Neural cell (in vitro differentiated cells): ENCODE data around the gene PGK1. TPM values are rescaled to one million over a fixed set of nuclear protein-coding genes. Genes with fewer than 3 reads are reported as not detected.
"Not testable (repeated sequence)": the region's sequence is repeated elsewhere in the genome, so short reads cannot be mapped to it uniquely, and the experiment has no call there.

Source experiments
- H2AFZ ChIP-seq: fragments of 200-600, 300-800 bp; sonication (generic), shearing (Covaris generic); 2 replicates; pipeline ENCODE4 v1.6.0; 2014; ENCODE audit warnings: low read depth, mild to moderate bottlenecking, antibody characterized with exemption, low read length, moderate library complexity
- H3F3A ChIP-seq: fragments of 200-600 bp; shearing (Covaris generic); 2 replicates; pipeline ENCODE4 v1.6.1; 2016; ENCODE audit warnings: mild to moderate bottlenecking, moderate library complexity, mixed read lengths, antibody characterized with exemption, low read length; ENCODE audit not compliant: insufficient read depth, poor library complexity, severe bottlenecking
- H3K27ac ChIP-seq: fragments of 200-600, 300-800 bp; sonication (generic), shearing (Covaris generic); 2 replicates; pipeline ENCODE4 v1.5.1; 2014; ENCODE audit warnings: mild to moderate bottlenecking, low read length, moderate library complexity
- H3K27me3 ChIP-seq: fragments of 300-800, 200-600 bp; sonication (generic), shearing (Covaris generic); 2 replicates; pipeline ENCODE4 v1.6.0; 2014; ENCODE audit warnings: mild to moderate bottlenecking, low read depth, low read length, moderate library complexity; ENCODE audit not compliant: insufficient read depth
- H3K36me3 ChIP-seq: fragments of 300-800, 200-600 bp; sonication (generic), shearing (Covaris generic); 2 replicates; pipeline ENCODE4 v1.5.1; 2014; ENCODE audit warnings: mild to moderate bottlenecking, antibody characterized with exemption, low read length, moderate library complexity; ENCODE audit not compliant: insufficient read depth
- H3K4me2 ChIP-seq: fragments of 300-800, 200-600 bp; sonication (generic), shearing (Covaris generic); 2 replicates; pipeline ENCODE4 v1.6.0; 2014; ENCODE audit warnings: mild to moderate bottlenecking, low read length
- H3K4me3 ChIP-seq: fragments of 300-800, 200-600 bp; sonication (generic), shearing (Covaris generic); 2 replicates; pipeline ENCODE4 v1.5.1; 2014; ENCODE audit warnings: mild to moderate bottlenecking, low read length, moderate library complexity
- H3K79me2 ChIP-seq: fragments of 200-600 bp; shearing (Covaris generic); replicated peaks from 2 replicates; pipeline ENCODE4 v1.6.0; 2014; ENCODE audit warnings: mild to moderate bottlenecking, low read length, moderate library complexity; ENCODE audit not compliant: insufficient read depth
- H3K9ac ChIP-seq: fragments of 300-800, 200-600 bp; sonication (generic), shearing (Covaris generic); 2 replicates; pipeline ENCODE4 v1.6.1; 2016; ENCODE audit warnings: mild to moderate bottlenecking, low read length, mixed read lengths
- H3K9me2 ChIP-seq: fragments of 200-600 bp; shearing (Covaris generic); 2 replicates; pipeline ENCODE4 v1.6.1; 2016; ENCODE audit warnings: mild to moderate bottlenecking, low read length, mixed read lengths; ENCODE audit not compliant: insufficient read depth
- H3K9me3 ChIP-seq: fragments of 200-600, 300-800 bp; sonication (generic), shearing (Covaris generic); 2 replicates; pipeline ENCODE4 v1.6.1; 2016; ENCODE audit warnings: mild to moderate bottlenecking, mixed run types, low read length, moderate library complexity, mixed read lengths
- H4K20me1 ChIP-seq: fragments of 200-600 bp; shearing (Covaris generic); 2 replicates; pipeline ENCODE4 v1.6.1; 2016; ENCODE audit warnings: mild to moderate bottlenecking, mixed run types; ENCODE audit not compliant: insufficient read depth
- CTCF ChIP-seq: fragments of 450-650 bp; IDR thresholded peaks from 2 replicates; pipeline ENCODE4 v1.5.1; 2014; ENCODE audit warnings: antibody characterized with exemption, mild to moderate bottlenecking, moderate library complexity; ENCODE audit not compliant: poor library complexity, severe bottlenecking
- EP300 ChIP-seq: fragments of 450-650 bp; conservative IDR thresholded peaks from 2 replicates; pipeline ENCODE4 v1.6.1; 2014; ENCODE audit warnings: antibody characterized with exemption, mild to moderate bottlenecking, moderate library complexity; ENCODE audit not compliant: poor library complexity, severe bottlenecking
- EZH2 ChIP-seq: fragments of 200-600, 300-800 bp; shearing (Covaris generic), sonication (generic); IDR thresholded peaks from 2 replicates; pipeline ENCODE4 v1.6.1; 2014; ENCODE audit warnings: antibody characterized with exemption, low read length, borderline replicate concordance, mild to moderate bottlenecking; ENCODE audit not compliant: insufficient read depth, poor library complexity, severe bottlenecking
- MXI1 ChIP-seq: fragments of 450-650 bp; conservative IDR thresholded peaks from 2 replicates; pipeline ENCODE4 v1.6.1; 2014; ENCODE audit warnings: antibody characterized with exemption, mild to moderate bottlenecking; ENCODE audit not compliant: poor library complexity, severe bottlenecking
- POLR2AphosphoS5 ChIP-seq: IDR thresholded peaks from 2 replicates; pipeline ENCODE4 v1.6.1; 2012
- RAD21 ChIP-seq: fragments of 450-650 bp; conservative IDR thresholded peaks from 2 replicates; pipeline ENCODE4 v1.6.1; 2014; ENCODE audit warnings: antibody characterized with exemption, mild to moderate bottlenecking, moderate library complexity
- REST ChIP-seq: IDR thresholded peaks from 2 replicates; pipeline ENCODE4 v1.6.1; 2012; ENCODE audit warnings: borderline replicate concordance
- SMC3 ChIP-seq: fragments of 450-650 bp; conservative IDR thresholded peaks from 2 replicates; pipeline ENCODE4 v1.6.1; 2014; ENCODE audit warnings: antibody characterized with exemption, mild to moderate bottlenecking, moderate library complexity; ENCODE audit not compliant: poor library complexity
- TAF1 ChIP-seq: IDR thresholded peaks from 2 replicates; pipeline ENCODE4 v1.6.1; 2012; ENCODE audit warnings: low read depth
- polyA plus RNA-seq: library from polyadenylated mRNA; depleted of rRNA; stranded (reverse); fragments of >200 nt; gene quantifications from 2 replicates; pipeline ENCODE4 v1.2.3, GENCODE V29; 2014

Gene PGK1
- polyA plus RNA-seq, 1 donor from 2014 or later = 425 TPM

GRCh38 chrX:78075787-78076389 is 28.2 kb upstream of the PGK1 start:
- H3K4me3 ChIP-seq = no peak overlapping the region
- no peaks in the 10 kb centered on the region for H3F3A ChIP-seq
- H3K79me2 ChIP-seq = no peaks in the 10 kb centered on the region
- TF ChIP-seq EZH2 = no peak
- no peak for TF ChIP-seq REST
- no peak for TF ChIP-seq EP300
- TF ChIP-seq SMC3 = no peak
- TF ChIP-seq POLR2AphosphoS5 = no peak
- no peak for TF ChIP-seq TAF1
- TF ChIP-seq RAD21 = no peak
- TF ChIP-seq CTCF = no peak
- TF ChIP-seq MXI1 = no peak
- no peaks in the 10 kb centered on the region for H4K20me1 ChIP-seq
- H3K9ac ChIP-seq = no peak overlapping the region
- H3K36me3 ChIP-seq = no peaks in the 10 kb centered on the region
- no peak overlapping the region for H3K4me2 ChIP-seq
- no peak overlapping the region for H2AFZ ChIP-seq
- H3K9me2 ChIP-seq = no peaks in the 10 kb centered on the region
- no peaks in the 10 kb centered on the region for H3K27me3 ChIP-seq
- no peaks in the 10 kb centered on the region for H3K9me3 ChIP-seq
- H3K27ac ChIP-seq = no peak overlapping the region

GRCh38 chrX:78081413-78081812 is 22.6 kb upstream of the PGK1 start:
- H3K9ac ChIP-seq, H3K79me2 ChIP-seq, H4K20me1 ChIP-seq, H3K27ac ChIP-seq, H3K9me2 ChIP-seq, H3F3A ChIP-seq, H2AFZ ChIP-seq, H3K4me3 ChIP-seq, H3K27me3 ChIP-seq, H3K36me3 ChIP-seq, H3K9me3 ChIP-seq, H3K4me2 ChIP-seq: not testable (repeated sequence)

GRCh38 chrX:78092296-78092695 is 11.8 kb upstream of the PGK1 start:
- no peak overlapping the region for H3K9ac ChIP-seq
- H3K9me3 ChIP-seq = no peaks in the 10 kb centered on the region
- H3K4me2 ChIP-seq = no peak overlapping the region
- H3K36me3 ChIP-seq = no peaks in the 10 kb centered on the region
- no peaks in the 10 kb centered on the region for H3F3A ChIP-seq
- no peaks in the 10 kb centered on the region for H3K9me2 ChIP-seq
- H3K4me3 ChIP-seq = no peak overlapping the region
- no peaks in the 10 kb centered on the region for H4K20me1 ChIP-seq
- no peaks in the 10 kb centered on the region for H3K27me3 ChIP-seq
- TF ChIP-seq POLR2AphosphoS5 (no peak), MXI1 (no peak), EP300 (no peak), EZH2 (no peak), CTCF (no peak), RAD21 (no peak), REST (no peak), SMC3 (no peak), TAF1 (no peak)
- no peaks in the 10 kb centered on the region for H3K79me2 ChIP-seq
- no peak overlapping the region for H3K27ac ChIP-seq
- H2AFZ ChIP-seq = no peak overlapping the region
